Measurements from ENCODE around the gene ACTR10. TPM values are rescaled to one million over a fixed set of nuclear protein-coding genes. Genes with fewer than 3 reads are reported as not detected.

The ACTR10 gene
- total RNA-seq, 1 donor from 2014 or later: 55.7 TPM

DNA sequence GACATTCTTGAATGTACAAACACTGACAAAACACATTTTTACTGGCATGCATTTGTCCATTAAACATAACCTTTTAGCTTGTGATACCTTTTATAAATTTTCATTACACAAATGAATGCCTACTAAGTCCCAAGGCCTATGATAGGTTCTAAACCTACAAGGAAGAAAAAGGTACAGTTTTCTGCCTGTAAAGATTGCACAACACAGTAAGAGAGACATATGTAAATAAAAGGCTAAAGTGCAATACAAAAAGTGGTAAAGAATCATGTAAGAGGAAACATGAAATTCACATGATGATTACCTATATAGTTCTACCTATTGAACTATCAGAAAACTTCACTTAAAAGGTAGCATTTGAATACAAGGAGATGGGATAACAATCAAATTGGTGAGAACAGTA, 83.8 kb downstream of the ACTR10 start:
- Mint-ChIP-seq H3K36me3 (ENCODE audit: low read depth) (peaks cover 20% of the 10 kb centered on the region), H3K9me3 (no peaks in the 10 kb centered on the region), H3K27ac (ENCODE audit: unreplicated experiment) (no peak overlapping the region), H3K4me3 (no peak overlapping the region), H3K4me1 (peaks cover 14% of the 10 kb centered on the region), H3K27me3 (ENCODE audit: low read depth) (no peaks in the 10 kb centered on the region)
- TF ChIP-seq, protein P1, sequence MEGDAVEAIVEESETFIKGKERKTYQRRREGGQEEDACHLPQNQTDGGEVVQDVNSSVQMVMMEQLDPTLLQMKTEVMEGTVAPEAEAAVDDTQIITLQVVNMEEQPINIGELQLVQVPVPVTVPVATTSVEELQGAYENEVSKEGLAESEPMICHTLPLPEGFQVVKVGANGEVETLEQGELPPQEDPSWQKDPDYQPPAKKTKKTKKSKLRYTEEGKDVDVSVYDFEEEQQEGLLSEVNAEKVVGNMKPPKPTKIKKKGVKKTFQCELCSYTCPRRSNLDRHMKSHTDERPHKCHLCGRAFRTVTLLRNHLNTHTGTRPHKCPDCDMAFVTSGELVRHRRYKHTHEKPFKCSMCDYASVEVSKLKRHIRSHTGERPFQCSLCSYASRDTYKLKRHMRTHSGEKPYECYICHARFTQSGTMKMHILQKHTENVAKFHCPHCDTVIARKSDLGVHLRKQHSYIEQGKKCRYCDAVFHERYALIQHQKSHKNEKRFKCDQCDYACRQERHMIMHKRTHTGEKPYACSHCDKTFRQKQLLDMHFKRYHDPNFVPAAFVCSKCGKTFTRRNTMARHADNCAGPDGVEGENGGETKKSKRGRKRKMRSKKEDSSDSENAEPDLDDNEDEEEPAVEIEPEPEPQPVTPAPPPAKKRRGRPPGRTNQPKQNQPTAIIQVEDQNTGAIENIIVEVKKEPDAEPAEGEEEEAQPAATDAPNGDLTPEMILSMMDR (conservative IDR thresholded peaks at IDR 0.05): no peak
- no peak for DNase-seq (ENCODE audit: low read depth, low spot score)

DNA sequence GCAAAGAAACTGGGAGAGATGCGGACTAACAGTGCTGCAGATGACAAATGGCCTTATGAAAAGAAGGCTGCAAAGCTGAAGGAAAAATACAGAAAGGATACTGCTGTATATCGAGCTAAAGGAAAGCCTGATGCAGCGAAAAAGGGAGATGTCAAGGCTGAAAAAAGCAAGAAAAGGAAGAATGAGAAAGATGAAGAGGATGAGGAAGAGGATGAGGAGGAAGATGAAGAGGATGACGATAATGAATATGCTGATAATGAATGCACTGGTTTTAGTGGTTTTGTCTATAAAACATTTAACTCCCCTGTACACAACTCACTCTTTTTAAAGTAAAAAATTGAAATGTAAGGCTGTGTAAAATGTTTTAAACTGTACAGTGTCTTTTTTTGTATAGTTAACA, 85.2 kb downstream of the ACTR10 start:
- H3K9me3 Mint-ChIP-seq: no peaks in the 10 kb centered on the region
- no peak for DNase-seq (ENCODE audit: low read depth, low spot score)
- no peak overlapping the region for H3K27ac Mint-ChIP-seq (ENCODE audit: unreplicated experiment)
- peaks cover 17% of the 10 kb centered on the region for H3K36me3 Mint-ChIP-seq (ENCODE audit: low read depth)
- H3K27me3 Mint-ChIP-seq (ENCODE audit: low read depth): no peaks in the 10 kb centered on the region
- H3K4me1 Mint-ChIP-seq: peaks cover 14% of the 10 kb centered on the region
- H3K4me3 Mint-ChIP-seq: no peak overlapping the region
- TF ChIP-seq, protein P1 (conservative IDR thresholded peaks at IDR 0.05): no peak

Other genes starting within 250 kb of the ACTR10 start
- 31.2 and 36.2 TPM in 2 replicates for gene ARMH4, start 47.9 kb upstream of the ACTR10 start, total RNA-seq
- gene PSMA3, start 44.7 kb downstream of the ACTR10 start, total RNA-seq: 222 TPM in 2 replicates
- 28.7 and 30.5 TPM in 2 replicates for gene ARID4A, start 98.4 kb downstream of the ACTR10 start, total RNA-seq
- gene TOMM20L, start 195.8 kb downstream of the ACTR10 start, total RNA-seq: 0.42 and 0.52 TPM in 2 replicates
- gene TIMM9, start 227.4 kb downstream of the ACTR10 start, total RNA-seq: 41.0 and 47.2 TPM in 2 replicates
- gene KIAA0586, start 227.6 kb downstream of the ACTR10 start, total RNA-seq: 41.1 and 42.4 TPM in 2 replicates